Smooth muscle cell (in vitro differentiated cells): Measurements from ENCODE around the gene ZNF184. TPM values are rescaled to one million over a fixed set of nuclear protein-coding genes. Genes with fewer than 3 reads are reported as not detected.

Experiments
- DNase-seq: peaks from one replicate; lab custom pipeline; 2025; ENCODE audit not compliant: unreplicated experiment; lab: John Stamatoyannopoulos, UW
- H2AFZ ChIP-seq: fragments of 200-600 bp; sonication (generic); 2 replicates; pipeline ENCODE4 v1.6.0; 2016; ENCODE audit warnings: antibody characterized with exemption, low read depth, mild to moderate bottlenecking
- H3F3A ChIP-seq: fragments of 200-600 bp; sonication (generic); 2 replicates; pipeline ENCODE4 v1.6.0; 2017; ENCODE audit warnings: antibody characterized with exemption, low read depth
- H3K27ac ChIP-seq: fragments of 200-600 bp; sonication (generic); 2 replicates; pipeline ENCODE4 v1.5.1; 2016; ENCODE audit warnings: low read depth, mild to moderate bottlenecking
- H3K27me3 ChIP-seq: fragments of 200-600 bp; sonication (generic); 2 replicates; pipeline ENCODE4 v1.6.1; 2016; ENCODE audit warnings: low read depth, mild to moderate bottlenecking
- H3K36me3 ChIP-seq: fragments of 200-600 bp; sonication (generic); 2 replicates; pipeline ENCODE4 v1.5.1; 2016; ENCODE audit warnings: low read depth
- H3K4me1 ChIP-seq: fragments of 200-600 bp; sonication (generic); 2 replicates; pipeline ENCODE4 v1.5.1; 2016; ENCODE audit warnings: low read depth
- H3K4me2 ChIP-seq: fragments of 200-600 bp; sonication (generic); 2 replicates; pipeline ENCODE4 v1.6.0; 2016; ENCODE audit warnings: mild to moderate bottlenecking
- H3K4me3 ChIP-seq: fragments of 200-600 bp; sonication (generic); 2 replicates; pipeline ENCODE4 v1.5.1; 2016; ENCODE audit warnings: mild to moderate bottlenecking
- H3K79me2 ChIP-seq: fragments of 200-600 bp; sonication (generic); 2 replicates; pipeline ENCODE4 v1.6.0; 2016; ENCODE audit warnings: low read depth, mild to moderate bottlenecking
- H3K9ac ChIP-seq: fragments of 200-600 bp; sonication (generic); 2 replicates; pipeline ENCODE4 v1.6.0; 2016; ENCODE audit warnings: low read depth
- H3K9me3 ChIP-seq: fragments of 200-600 bp; sonication (generic); replicated peaks from 2 replicates; pipeline ENCODE4 v1.5.1; 2016; ENCODE audit warnings: low read depth
- H4K20me1 ChIP-seq: fragments of 200-600 bp; sonication (generic); 2 replicates; pipeline ENCODE4 v1.6.0; 2016; ENCODE audit warnings: low read depth
- CTCF ChIP-seq: fragments of 200-600 bp; sonication (generic); IDR thresholded peaks from 2 replicates; pipeline ENCODE4 v1.5.1; 2017; ENCODE audit warnings: borderline replicate concordance, mild to moderate bottlenecking, antibody characterized with exemption; ENCODE audit not compliant: insufficient read depth, poor library complexity, severe bottlenecking
- WGBS: methylation state at CpG from one replicate; pipeline ENCODE4 v1.1.7; 2016; ENCODE audit warnings: low lambda C conversion rate; 5-methylcytosine and 5-hydroxymethylcytosine counted together
- polyA plus RNA-seq: library from polyadenylated mRNA; unstranded; fragments of >200 nt; fragmentation: Nextera tagmentation; extraction: Ambion mirVana; gene quantifications from 2 replicates; pipeline ENCODE4 v1.2.1, GENCODE V29; 2016
- total RNA-seq: library from RNA; depleted of rRNA; stranded (reverse); fragments of >200 nt; gene quantifications from 2 replicates; pipeline ENCODE4 v1.2.3, GENCODE V29; 2014

Gene ZNF184
- total and polyA plus RNA-seq, 2 experiments from 2014 or later, result 7.8 to 9.9 TPM

GRCh38 chr6:27414300-27414699 is 58.6 kb downstream of the ZNF184 start:
- TF ChIP-seq CTCF, result no peak
- no peak overlapping the region for H3K9ac ChIP-seq
- H3K79me2 ChIP-seq, result no peaks in the 10 kb centered on the region
- DNase-seq, result no peak
- WGBS, result 94% methylated on average over 4 of the region's 4 CpGs
- H3F3A ChIP-seq, result no peaks in the 10 kb centered on the region
- no peak overlapping the region for H3K4me3 ChIP-seq
- no peaks in the 10 kb centered on the region for H3K9me3 ChIP-seq
- H3K4me2 ChIP-seq, result no peak overlapping the region
- no peak overlapping the region for H3K27ac ChIP-seq
- no peaks in the 10 kb centered on the region for H4K20me1 ChIP-seq
- no peaks in the 10 kb centered on the region for H3K36me3 ChIP-seq
- no peak overlapping the region for H2AFZ ChIP-seq
- H3K27me3 ChIP-seq, result no peaks in the 10 kb centered on the region
- H3K4me1 ChIP-seq, result no peaks in the 10 kb centered on the region

- TF ChIP-seq CTCF, result no peak
- H3K27me3 ChIP-seq, result no peaks in the 10 kb centered on the region
- H3K4me3 ChIP-seq, result no peak overlapping the region
- no peak for DNase-seq
- no peaks in the 10 kb centered on the region for H4K20me1 ChIP-seq
- H3K9me3 ChIP-seq, result no peaks in the 10 kb centered on the region
- H2AFZ ChIP-seq, result no peak overlapping the region
- H3K27ac ChIP-seq, result no peak overlapping the region
- WGBS, result 93% methylated on average over 8 of the region's 8 CpGs
- no peaks in the 10 kb centered on the region for H3F3A ChIP-seq
- no peak overlapping the region for H3K9ac ChIP-seq
- no peaks in the 10 kb centered on the region for H3K79me2 ChIP-seq
- peaks cover 1% of the 10 kb centered on the region for H3K36me3 ChIP-seq
- H3K4me2 ChIP-seq, result no peak overlapping the region
- H3K4me1 ChIP-seq, result no peaks in the 10 kb centered on the region
Measured at GRCh38 chr6:27407153-27407814, 65.6 kb downstream of the ZNF184 start.

- no peak overlapping the region for H3K4me2 ChIP-seq
- 89% methylated on average over 3 of the region's 3 CpGs for WGBS
- H3K79me2 ChIP-seq, result no peaks in the 10 kb centered on the region
- H3K4me1 ChIP-seq, result no peaks in the 10 kb centered on the region
- no peak for TF ChIP-seq CTCF
- H3K9ac ChIP-seq, result no peak overlapping the region
- no peak for DNase-seq
- peaks cover 7% of the 10 kb centered on the region for H3K9me3 ChIP-seq
- H3K27ac ChIP-seq, result no peak overlapping the region
- H3K4me3 ChIP-seq, result no peak overlapping the region
- H3K27me3 ChIP-seq, result no peaks in the 10 kb centered on the region
- no peaks in the 10 kb centered on the region for H3F3A ChIP-seq
- no peak overlapping the region for H2AFZ ChIP-seq
- peaks cover 6% of the 10 kb centered on the region for H3K36me3 ChIP-seq
- H4K20me1 ChIP-seq, result no peaks in the 10 kb centered on the region
Measured at GRCh38 chr6:27406085-27406484, 66.8 kb downstream of the ZNF184 start.
